Measurements from ENCODE around the gene LYPD6B. TPM values are rescaled to one million over a fixed set of nuclear protein-coding genes. Genes with fewer than 3 reads are reported as not detected.

LYPD6B gene
- total RNA-seq, 1 experiment from 2014 or later: 2.0 TPM

DNA sequence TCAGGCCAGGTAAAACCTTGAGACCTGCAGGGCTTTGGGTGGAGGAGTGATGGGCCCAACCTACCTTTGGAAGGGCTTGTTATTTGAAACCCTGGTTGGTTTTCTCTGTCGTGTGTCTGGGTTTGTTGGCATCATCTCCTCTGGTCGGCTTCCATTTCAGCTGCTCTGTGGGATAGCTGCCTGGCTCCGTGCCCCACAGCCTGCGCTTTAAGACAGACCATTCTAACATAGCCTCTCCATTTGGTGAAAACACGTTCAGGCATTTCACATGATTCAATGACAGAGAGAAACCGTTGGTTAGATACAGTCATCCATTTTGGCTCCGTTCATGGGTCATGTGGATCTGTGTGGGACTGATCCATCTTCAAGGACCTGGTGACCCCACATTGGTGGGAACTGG lies 37.0 kb upstream of the LYPD6B start:
- no peak overlapping the region for H2BK20ac ChIP-seq (ENCODE audit: low read depth, low read length, poor library complexity, severe bottlenecking)
- TF ChIP-seq, protein P1, sequence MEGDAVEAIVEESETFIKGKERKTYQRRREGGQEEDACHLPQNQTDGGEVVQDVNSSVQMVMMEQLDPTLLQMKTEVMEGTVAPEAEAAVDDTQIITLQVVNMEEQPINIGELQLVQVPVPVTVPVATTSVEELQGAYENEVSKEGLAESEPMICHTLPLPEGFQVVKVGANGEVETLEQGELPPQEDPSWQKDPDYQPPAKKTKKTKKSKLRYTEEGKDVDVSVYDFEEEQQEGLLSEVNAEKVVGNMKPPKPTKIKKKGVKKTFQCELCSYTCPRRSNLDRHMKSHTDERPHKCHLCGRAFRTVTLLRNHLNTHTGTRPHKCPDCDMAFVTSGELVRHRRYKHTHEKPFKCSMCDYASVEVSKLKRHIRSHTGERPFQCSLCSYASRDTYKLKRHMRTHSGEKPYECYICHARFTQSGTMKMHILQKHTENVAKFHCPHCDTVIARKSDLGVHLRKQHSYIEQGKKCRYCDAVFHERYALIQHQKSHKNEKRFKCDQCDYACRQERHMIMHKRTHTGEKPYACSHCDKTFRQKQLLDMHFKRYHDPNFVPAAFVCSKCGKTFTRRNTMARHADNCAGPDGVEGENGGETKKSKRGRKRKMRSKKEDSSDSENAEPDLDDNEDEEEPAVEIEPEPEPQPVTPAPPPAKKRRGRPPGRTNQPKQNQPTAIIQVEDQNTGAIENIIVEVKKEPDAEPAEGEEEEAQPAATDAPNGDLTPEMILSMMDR (conservative IDR thresholded peaks at IDR 0.05): no peak
- no peak overlapping the region for H3K56ac ChIP-seq (ENCODE audit: insufficient read length, low read depth, low read length)
- Mint-ChIP-seq H3K27ac (no peak overlapping the region; a peak in 1 of 7 replicates), H3K9me3 (peaks cover 6 to 25% of the 10 kb centered on the region in 2 experiments), H3K4me1 (peaks cover 55 to 58% of the 10 kb centered on the region in 2 experiments), H3K4me3 (no peak overlapping the region; a peak in 1 of 5 replicates), H3K36me3 (ENCODE audit: insufficient read depth in 1 of 3, low read depth in 3 of 3) (peaks cover 61 to 65% (median 64%) of the 10 kb centered on the region in 3 experiments), H3K27me3 (ENCODE audit: low read depth) (no peaks in the 10 kb centered on the region)
- H3K9ac ChIP-seq (ENCODE audit: extremely low read depth, insufficient read length, low read length): no peak overlapping the region
- H3T11ph ChIP-seq (ENCODE audit: low read length): no peak overlapping the region
- H3K79me1 ChIP-seq (ENCODE audit: insufficient read depth, low read depth, low read length, poor library complexity, severe bottlenecking): no peaks in the 10 kb centered on the region
- no peak overlapping the region for H2BK12ac ChIP-seq (ENCODE audit: insufficient read length, low read depth, low read length)
- no CpG with 5 or more reads among the region's 7 CpGs for WGBS (ENCODE audit: extremely low coverage, insufficient read length, low lambda C conversion rate)
- no peak overlapping the region for H3K18ac ChIP-seq (ENCODE audit: insufficient read length, low read depth, low read length)
- no peak overlapping the region for H3K4ac ChIP-seq (ENCODE audit: low read depth, low read length)
- no peaks in the 10 kb centered on the region for H3K79me2 ChIP-seq (ENCODE audit: insufficient read depth, low read length)
- no peak overlapping the region for H4K8ac ChIP-seq (replicated peaks; ENCODE audit: insufficient read length, low read depth, low read length)
- H2AFZ ChIP-seq (ENCODE audit: low read length): no peak overlapping the region
- H3K4me1 ChIP-seq (ENCODE audit: insufficient read depth, low read length): peaks cover 16% of the 10 kb centered on the region
- H3K23me2 ChIP-seq (ENCODE audit: insufficient read length, low read depth, low read length, poor library complexity, severe bottlenecking): peaks cover 3% of the 10 kb centered on the region
- no peak overlapping the region for H4K5ac ChIP-seq (ENCODE audit: insufficient read length, low read depth, low read length)
- H3K9me3 ChIP-seq (ENCODE audit: control insufficient read depth, low read depth, low read length): peaks cover 13% of the 10 kb centered on the region
- H2AK5ac ChIP-seq (ENCODE audit: insufficient read length, low read length): no peak overlapping the region
- no peak overlapping the region for H2BK120ac ChIP-seq (ENCODE audit: low read depth, low read length, poor library complexity, severe bottlenecking)
- H3K27ac ChIP-seq (ENCODE audit: insufficient read length, low read depth, low read length): no peak overlapping the region
- H2BK15ac ChIP-seq (ENCODE audit: low read depth, low read length): no peak overlapping the region
- H4K91ac ChIP-seq (ENCODE audit: insufficient read length, low read depth, low read length): no peak overlapping the region
- H2BK5ac ChIP-seq (ENCODE audit: insufficient read length, low read length): no peak overlapping the region
- no peak overlapping the region for H3K14ac ChIP-seq (ENCODE audit: insufficient read depth, low read length)
- no peak overlapping the region for H3K4me2 ChIP-seq (ENCODE audit: insufficient read depth, insufficient read length, low read length)
- H3K23ac ChIP-seq (ENCODE audit: insufficient read length, low read depth, low read length): no peak overlapping the region
- H3K27me3 ChIP-seq (ENCODE audit: insufficient read depth, low read length): no peaks in the 10 kb centered on the region
- no peaks in the 10 kb centered on the region for H4K20me1 ChIP-seq (ENCODE audit: control insufficient read depth, insufficient read depth, insufficient read length)
- no peak for DNase-seq

All from H9 (cell line).